Neutrophil (primary cell): ENCODE measurements around the gene FXYD3.

ENCODE experiments used
- H3K27ac ChIP-seq: fragments of 200-600 bp; sonication (generic); 2 replicates; pipeline ENCODE4 v1.5.1; 2016; ENCODE audit warnings: mild to moderate bottlenecking, moderate library complexity
- H3K27me3 ChIP-seq: fragments of 200-600 bp; sonication (generic); 2 replicates; pipeline ENCODE4 v1.6.0; 2016; ENCODE audit warnings: mild to moderate bottlenecking
- H3K36me3 ChIP-seq: fragments of 200-600 bp; sonication (generic); 2 replicates; pipeline ENCODE4 v1.5.1; 2017
- H3K4me1 ChIP-seq, 2 experiments: fragments of 200-600 bp in 1 of 2; sonication (generic) in 1 of 2; 1 replicate in 1 of 2; 2 replicates in 1 of 2; pipeline versions ENCODE4 v1.5.1 to v1.6.1; 2013 to 2016; ENCODE audit warnings: low read depth in 1 of 2, low read length in 1 of 2, mild to moderate bottlenecking in 1 of 2, moderate library complexity in 1 of 2; ENCODE audit not compliant: control insufficient read depth in 1 of 2, insufficient read depth in 1 of 2
- H3K4me3 ChIP-seq, 2 experiments: fragments of 200-600 bp in 1 of 2; sonication (generic) in 1 of 2; 1 replicate in 1 of 2; 2 replicates in 1 of 2; pipeline ENCODE4 v1.5.1; 2013 to 2016; ENCODE audit warnings: low read depth in 1 of 2, low read length in 1 of 2, mild to moderate bottlenecking in 1 of 2, moderate library complexity in 1 of 2
- H3K9me3 ChIP-seq: fragments of 200-600 bp; sonication (generic); 2 replicates; pipeline ENCODE4 v1.5.1; 2016
- CTCF ChIP-seq: fragments of 200-600 bp; sonication (generic); IDR thresholded peaks from 2 replicates; pipeline ENCODE4 v1.5.1; 2016; ENCODE audit warnings: antibody characterized with exemption

The FXYD3 gene

GRCh38 chr19:35154525-35155406 is 39.1 kb downstream of the FXYD3 start, which contains the start of gene FXYD5:
Gene FXYD5, plus strand, starts transcription at chr19:35154735. Its CDS starts 816 bp downstream, at chr19:35155551.
- Histone ChIP-seq H3K36me3 (peaks cover 32% of the 10 kb centered on the region), H3K9me3 (no peaks in the 10 kb centered on the region), H3K4me1 (peaks cover 32 to 42% of the 10 kb centered on the region in 2 experiments), H3K27ac (peak within 1 kb of the TSS; percentile 64), H3K27me3 (peaks cover 11% of the 10 kb centered on the region), H3K4me3 (peak within 1 kb of the TSS; percentile 82 to 85)
- TF ChIP-seq CTCF = no peak

DNA sequence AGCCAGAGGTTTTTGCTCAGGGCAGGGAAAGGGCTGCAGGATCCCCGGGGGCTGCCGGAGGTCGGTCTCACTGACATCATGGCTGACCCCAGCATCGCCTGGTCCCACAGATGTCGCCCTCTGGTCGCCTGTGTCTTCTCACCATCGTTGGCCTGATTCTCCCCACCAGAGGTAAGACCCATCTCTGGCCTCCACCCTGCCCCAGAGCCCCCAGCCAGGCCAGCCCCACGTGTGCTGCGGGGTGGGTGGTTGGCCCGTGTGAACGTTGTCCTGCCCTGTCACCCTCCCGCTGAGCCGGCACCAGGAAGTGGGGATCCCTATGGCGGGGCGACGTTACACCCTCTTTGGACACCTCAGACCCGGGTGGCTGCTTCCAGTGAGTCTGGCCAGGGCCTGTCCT is 39.8 kb downstream of the FXYD3 start:
- no peak for TF ChIP-seq CTCF
- peaks cover 39% of the 10 kb centered on the region for H3K36me3 ChIP-seq
- peak overlapping the region; percentile 64 for H3K27ac ChIP-seq
- H3K4me3 ChIP-seq = peak overlapping the region; percentile 82 to 85
- peaks cover 32 to 42% of the 10 kb centered on the region in 2 experiments for H3K4me1 ChIP-seq
- H3K27me3 ChIP-seq = peaks cover 11% of the 10 kb centered on the region
- no peaks in the 10 kb centered on the region for H3K9me3 ChIP-seq

DNA sequence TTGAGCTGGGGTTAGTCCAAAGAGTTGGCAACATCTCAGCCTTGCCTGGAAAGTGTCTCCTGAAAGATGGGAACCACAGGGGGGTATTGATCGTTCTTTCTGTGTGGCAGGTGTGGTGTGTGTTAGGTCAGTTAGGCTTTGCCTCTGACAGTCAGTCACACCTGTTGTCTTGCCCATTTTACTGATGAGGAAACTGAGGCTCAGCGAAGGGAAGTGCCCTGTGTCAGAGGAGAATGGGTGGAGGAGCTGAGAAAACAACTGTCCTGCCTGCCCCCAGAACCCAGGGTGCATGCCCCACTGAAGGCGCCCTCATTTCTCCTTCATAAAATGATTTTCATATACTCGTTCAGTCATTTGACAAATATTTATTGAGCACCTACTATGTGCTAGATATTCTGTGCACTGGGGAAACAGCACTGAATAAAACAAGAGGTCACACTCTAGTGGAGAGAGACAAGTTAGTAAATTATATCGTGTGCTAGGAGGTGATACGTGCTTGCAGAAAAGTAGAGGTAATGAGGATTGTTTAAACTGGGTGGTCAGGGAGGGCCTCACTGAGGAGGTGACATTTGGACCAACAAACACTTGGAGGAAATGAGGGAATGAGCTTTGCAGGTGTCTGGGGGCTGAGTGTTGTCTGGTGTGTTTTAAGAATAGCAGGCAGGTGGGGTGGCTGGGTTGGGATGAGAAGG is 40.5 kb downstream of the FXYD3 start:
- peaks cover 46% of the 10 kb centered on the region for H3K36me3 ChIP-seq
- H3K4me1 ChIP-seq = peaks cover 32 to 42% of the 10 kb centered on the region in 2 experiments
- no peak overlapping the region for H3K27ac ChIP-seq
- no peaks in the 10 kb centered on the region for H3K9me3 ChIP-seq
- H3K27me3 ChIP-seq = peaks cover 11% of the 10 kb centered on the region
- peak overlapping the region; percentile 82 to 85 for H3K4me3 ChIP-seq
- TF ChIP-seq CTCF = no peak

DNA sequence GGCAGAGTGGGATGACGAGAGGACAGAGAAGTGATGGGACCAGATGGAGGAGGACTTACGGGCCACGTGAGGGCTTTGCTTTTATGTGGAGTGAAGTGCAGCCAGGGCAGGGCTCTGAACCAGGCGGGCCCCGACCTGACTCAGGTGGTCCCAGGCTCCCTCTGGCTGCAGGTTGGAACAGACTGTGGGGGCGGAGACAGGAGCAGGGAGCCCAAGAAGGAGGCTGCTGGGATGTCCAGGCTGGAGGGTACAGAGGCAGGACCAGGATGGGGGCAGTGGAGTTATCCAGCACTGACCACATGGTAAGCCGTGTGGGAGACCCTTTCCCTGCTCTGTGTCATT is 41.0 kb downstream of the FXYD3 start:
- H3K36me3 ChIP-seq = peaks cover 51% of the 10 kb centered on the region
- TF ChIP-seq CTCF = no peak
- H3K27me3 ChIP-seq = peaks cover 11% of the 10 kb centered on the region
- peaks cover 32 to 37% of the 10 kb centered on the region in 2 experiments for H3K4me1 ChIP-seq
- no peak overlapping the region for H3K27ac ChIP-seq
- H3K4me3 ChIP-seq = no peak overlapping the region
- no peaks in the 10 kb centered on the region for H3K9me3 ChIP-seq

DNA sequence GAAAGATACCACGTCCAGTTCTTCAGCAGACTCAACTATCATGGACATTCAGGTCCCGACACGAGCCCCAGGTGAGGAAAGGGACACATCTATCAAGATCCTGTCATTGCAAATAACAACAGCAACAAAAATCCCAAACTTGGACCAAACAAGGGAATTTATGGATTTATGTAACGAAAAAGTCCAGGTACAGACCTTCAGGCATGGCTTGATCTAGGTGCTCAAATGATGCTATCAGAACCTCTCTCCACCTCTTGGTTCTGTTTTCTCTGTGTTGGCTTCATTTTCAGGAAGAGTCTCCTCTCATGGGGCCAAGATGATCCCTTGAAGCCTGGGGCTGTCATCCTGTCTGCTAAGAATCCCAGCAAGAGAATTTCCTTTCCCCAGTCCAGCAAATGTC is 41.8 kb downstream of the FXYD3 start:
- no peak overlapping the region for H3K4me3 ChIP-seq
- H3K27me3 ChIP-seq = peaks cover 11% of the 10 kb centered on the region
- TF ChIP-seq CTCF = no peak
- H3K4me1 ChIP-seq = peaks cover 25 to 29% of the 10 kb centered on the region in 2 experiments
- H3K9me3 ChIP-seq = no peaks in the 10 kb centered on the region
- no peak overlapping the region for H3K27ac ChIP-seq
- H3K36me3 ChIP-seq = peaks cover 59% of the 10 kb centered on the region
